K562 (cell line): Measurements from ENCODE around the gene CARD11. TPM values are rescaled to one million over a fixed set of nuclear protein-coding genes. Genes with fewer than 3 reads are reported as not detected.
A peak's percentile ranks its signal among the peaks of the same experiment; 100 is the strongest.

Source experiments
- C11orf30 ChIP-seq: fragments of 450-650 bp; IDR thresholded peaks from 2 replicates; pipeline ENCODE4 v1.6.1; 2016; ENCODE audit warnings: low read depth, mild to moderate bottlenecking
- HLTF ChIP-seq: fragments of 450-650 bp; IDR thresholded peaks from 2 replicates; pipeline ENCODE4 v1.6.1; 2016
- HMGXB4 ChIP-seq: sonication (generic); formaldehyde crosslinking; IDR thresholded peaks from 2 replicates; pipeline ENCODE4 v1.8.1; 2023; ENCODE audit warnings: mild to moderate bottlenecking, missing genetic modification reagents
- HSF4 ChIP-seq: fragments of 250-450 bp; sonication (Bioruptor Pico); IDR thresholded peaks from 2 replicates; pipeline ENCODE4 v2.1.2; 2022; ENCODE audit warnings: mild to moderate bottlenecking, moderate library complexity, borderline replicate concordance
- LEF1 ChIP-seq: fragments of 450-650 bp; IDR thresholded peaks from 2 replicates; pipeline ENCODE4 v1.6.1; 2016; ENCODE audit warnings: mild to moderate bottlenecking
- NFYB ChIP-seq: IDR thresholded peaks from 2 replicates; pipeline ENCODE4 v1.6.1; 2011; ENCODE audit warnings: mild to moderate bottlenecking, moderate library complexity; ENCODE audit not compliant: insufficient read length; ENCODE audit errors: extremely low read depth
- RBM39 ChIP-seq: fragments of 200-400 bp; formaldehyde crosslinking; optimal IDR thresholded peaks from 2 replicates; pipeline ENCODE3; 2018; ENCODE audit warnings: low read depth, low read length
- SMARCC2 ChIP-seq: fragments of 450-650 bp; IDR thresholded peaks from 2 replicates; pipeline ENCODE4 v1.6.1; 2017; ENCODE audit warnings: antibody characterized with exemption, moderate library complexity, mild to moderate bottlenecking, low read depth
- STAT5A ChIP-seq: IDR thresholded peaks from 2 replicates; pipeline ENCODE4 v1.6.1; 2012; ENCODE audit warnings: low read length, inconsistent platforms, borderline replicate concordance
- ZNF274 ChIP-seq: IDR thresholded peaks from 2 replicates; pipeline ENCODE4 v1.6.1; 2011; ENCODE audit warnings: low read depth, mild to moderate bottlenecking, low read length, moderate library complexity, borderline replicate concordance
- ZNF707 ChIP-seq: fragments of 250-450 bp; sonication (Bioruptor Pico); conservative IDR thresholded peaks from 2 replicates; pipeline ENCODE4 v1.8.0; 2022; ENCODE audit warnings: inconsistent platforms, mild to moderate bottlenecking, moderate library complexity
- polyA plus RNA-seq, 8 experiments: library from polyadenylated mRNA; depleted of rRNA in 4 of 8; stranded (reverse) in 5 of 8; unstranded in 3 of 8; fragments of >200 nt; fragmentation: Nextera tagmentation in 2 of 8; fragmentation: Illumina TruSeq in 1 of 8; extraction: Ambion mirVana in 2 of 8; extraction: Trizol in 1 of 8; gene quantifications; 2 replicates each; pipeline versions ENCODE4 v1.2.1 to v1.2.3, GENCODE V29; 2011 to 2014; ENCODE audit warnings: inconsistent platforms in 1 of 8, missing spikeins in 1 of 8
- total RNA-seq, 7 experiments: library from RNA; depleted of rRNA in 6 of 7; stranded (reverse); fragments of >200 nt in 6 of 7; fragmentation: Illumina TruSeq in 2 of 7; extraction: Trizol in 2 of 7; gene quantifications; 2 replicates each; pipeline versions ENCODE4 v1.2.1 to v1.2.3, GENCODE V29; 2011 to 2021; ENCODE audit warnings: low replicate concordance in 1 of 7
- TF ChIP-seq, protein P1 (sequence below), 2 experiments: fragments of 250-450 bp in 1 of 2; fragments of 450-650 bp in 1 of 2; sonication (Bioruptor Pico) in 1 of 2; IDR thresholded peaks; 2 replicates each; pipeline versions ENCODE4 v1.6.1 to v1.8.0; 2016 to 2021; ENCODE audit warnings: mild to moderate bottlenecking in 2 of 2, moderate library complexity in 2 of 2, missing compliant biosample characterization in 1 of 2, missing genetic modification characterization in 1 of 2
- TF ChIP-seq, protein P2 (sequence below): fragments of 250-450 bp; sonication (Bioruptor Pico); IDR thresholded peaks from 2 replicates; pipeline ENCODE4 v1.9.0; 2021; ENCODE audit warnings: mild to moderate bottlenecking, inconsistent platforms

The CARD11 gene
- total and polyA plus RNA-seq, 9 of the 15 experiments (the other 6 are each of a cell fraction or from before 2014, with no cell fraction given), result 0.07 to 12.8 (median 5.7) TPM

DNA sequence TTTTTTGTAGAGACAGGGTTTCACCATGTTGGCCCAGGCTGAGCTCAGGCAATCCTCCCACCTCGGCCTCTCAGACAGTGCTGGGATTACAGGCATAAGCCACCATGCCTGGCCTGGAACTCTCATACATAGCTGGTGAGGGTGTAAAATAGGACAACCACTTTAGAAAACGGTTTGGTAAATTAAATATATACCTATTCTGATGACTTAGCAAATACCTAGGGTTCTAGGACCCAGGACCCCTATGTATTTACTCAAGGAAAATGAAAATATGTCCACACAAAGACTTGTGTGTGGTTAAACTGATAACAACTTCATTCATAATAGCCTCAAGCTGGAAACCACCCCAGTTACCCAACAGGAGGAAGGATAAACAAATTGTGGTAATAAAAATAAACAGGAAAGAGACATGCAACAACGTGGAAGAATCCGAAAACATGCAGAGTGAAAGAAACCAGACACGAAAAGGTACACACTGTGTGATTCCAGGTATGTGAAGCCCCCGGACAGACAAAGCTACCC is 52.7 kb downstream of the CARD11 start (continued):
- no peak for TF ChIP-seq HMGXB4 (CRISPR knock-in tag)
- no peak for TF ChIP-seq NFYB
- TF ChIP-seq RBM39, result no peak
- no peak for TF ChIP-seq HSF4 (CRISPR knock-in tag)
- TF ChIP-seq C11orf30, result peak; percentile 64
- no peak for TF ChIP-seq ZNF707 (CRISPR knock-in tag)
- TF ChIP-seq ZNF274, result no peak
- TF ChIP-seq, protein P1, sequence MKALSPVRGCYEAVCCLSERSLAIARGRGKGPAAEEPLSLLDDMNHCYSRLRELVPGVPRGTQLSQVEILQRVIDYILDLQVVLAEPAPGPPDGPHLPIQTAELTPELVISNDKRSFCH (CRISPR knock-in tag; IDR thresholded peaks at IDR 0.05), result no peak
- TF ChIP-seq, protein P1 (tag; IDR thresholded peaks at IDR 0.05), result no peak
- no peak for TF ChIP-seq STAT5A
- TF ChIP-seq SMARCC2, result no peak
- no peak for TF ChIP-seq HLTF
- TF ChIP-seq, protein P2, sequence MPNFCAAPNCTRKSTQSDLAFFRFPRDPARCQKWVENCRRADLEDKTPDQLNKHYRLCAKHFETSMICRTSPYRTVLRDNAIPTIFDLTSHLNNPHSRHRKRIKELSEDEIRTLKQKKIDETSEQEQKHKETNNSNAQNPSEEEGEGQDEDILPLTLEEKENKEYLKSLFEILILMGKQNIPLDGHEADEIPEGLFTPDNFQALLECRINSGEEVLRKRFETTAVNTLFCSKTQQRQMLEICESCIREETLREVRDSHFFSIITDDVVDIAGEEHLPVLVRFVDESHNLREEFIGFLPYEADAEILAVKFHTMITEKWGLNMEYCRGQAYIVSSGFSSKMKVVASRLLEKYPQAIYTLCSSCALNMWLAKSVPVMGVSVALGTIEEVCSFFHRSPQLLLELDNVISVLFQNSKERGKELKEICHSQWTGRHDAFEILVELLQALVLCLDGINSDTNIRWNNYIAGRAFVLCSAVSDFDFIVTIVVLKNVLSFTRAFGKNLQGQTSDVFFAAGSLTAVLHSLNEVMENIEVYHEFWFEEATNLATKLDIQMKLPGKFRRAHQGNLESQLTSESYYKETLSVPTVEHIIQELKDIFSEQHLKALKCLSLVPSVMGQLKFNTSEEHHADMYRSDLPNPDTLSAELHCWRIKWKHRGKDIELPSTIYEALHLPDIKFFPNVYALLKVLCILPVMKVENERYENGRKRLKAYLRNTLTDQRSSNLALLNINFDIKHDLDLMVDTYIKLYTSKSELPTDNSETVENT, result no peak
- no peak for TF ChIP-seq LEF1
- TF ChIP-seq, all 486 proteins: peak for 5
